ENCODE measurements around the gene POLE4.

Gene POLE4

DNA sequence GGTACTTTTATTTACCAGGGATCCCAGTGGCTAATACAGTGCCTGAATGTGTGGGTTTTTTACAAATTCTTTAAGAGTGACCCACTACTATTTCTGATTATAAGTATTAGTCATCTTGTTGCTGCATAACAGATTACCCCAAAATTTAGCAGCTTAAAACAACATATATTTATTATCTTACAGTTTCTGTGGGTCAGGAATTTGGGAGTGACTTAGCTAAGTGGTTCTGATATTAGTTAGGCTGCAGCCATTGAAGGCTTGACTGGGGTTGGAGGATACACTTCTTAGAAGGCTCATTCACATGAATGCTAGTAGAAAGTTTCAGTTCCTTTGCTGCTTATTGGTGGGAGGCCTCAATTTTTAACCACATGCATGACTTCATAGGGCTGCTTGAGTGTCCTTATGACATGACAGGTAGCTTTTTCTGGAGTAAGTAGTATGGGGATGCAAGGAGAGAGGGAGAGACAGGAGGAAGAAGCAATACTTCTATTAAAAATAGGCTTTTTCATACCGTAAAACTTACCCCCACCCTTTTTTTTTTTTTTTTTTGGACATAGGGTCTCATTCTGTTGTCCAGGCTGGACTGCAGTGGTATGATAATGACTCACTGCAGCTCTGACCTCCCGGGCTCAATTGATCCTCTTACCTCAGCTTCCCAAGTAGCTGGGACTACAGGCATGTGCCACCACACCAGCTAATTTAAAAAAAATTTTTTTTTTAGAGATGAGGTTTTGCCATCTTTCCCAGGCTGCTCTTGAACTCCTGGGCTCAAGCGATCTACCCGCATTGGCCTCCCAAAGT is 13.3 kb upstream of the POLE4 start:
- Histone ChIP-seq H3K9ac (ENCODE audit: low read length) (no peak overlapping the region), H3K36me3 (ENCODE audit: control insufficient read depth, insufficient read depth, low read length) (no peaks in the 10 kb centered on the region), H3K4me3 (ENCODE audit: low read length) (no peak overlapping the region), H3K4me1 (ENCODE audit: control insufficient read depth, insufficient read depth, low read length) (no peaks in the 10 kb centered on the region), H3K27me3 (ENCODE audit: control insufficient read depth, insufficient read depth, low read length) (no peaks in the 10 kb centered on the region), H3K9me3 (ENCODE audit: control insufficient read depth, low read length) (no peaks in the 10 kb centered on the region)

DNA sequence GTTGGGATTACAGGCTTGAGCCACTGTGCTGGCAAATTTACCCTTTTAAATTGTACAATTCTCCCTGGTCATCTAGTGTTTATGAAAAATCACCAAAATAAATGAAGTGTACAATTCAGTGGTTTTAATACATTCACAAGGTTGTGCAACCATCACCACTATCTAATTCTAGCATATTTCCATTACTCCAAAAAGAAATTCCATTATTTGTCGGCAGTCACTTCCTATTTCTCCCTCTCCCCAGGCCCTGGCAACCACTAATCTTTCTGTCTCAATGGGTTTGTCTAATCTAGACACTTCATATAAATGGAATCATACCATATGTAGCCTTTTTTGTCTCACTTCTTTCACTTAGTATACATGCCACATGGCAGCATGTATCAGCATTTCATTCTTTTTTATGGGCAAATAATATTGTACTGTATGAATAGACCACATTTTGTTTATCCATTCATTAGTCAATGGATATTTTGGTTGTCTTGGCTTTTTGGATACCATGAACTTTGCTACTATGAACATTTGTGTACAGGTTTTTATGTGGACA is 12.6 kb upstream of the POLE4 start:
- Histone ChIP-seq H3K36me3 (ENCODE audit: control insufficient read depth, insufficient read depth, low read length) (no peaks in the 10 kb centered on the region), H3K9me3 (ENCODE audit: control insufficient read depth, low read length) (no peaks in the 10 kb centered on the region), H3K9ac (ENCODE audit: low read length) (no peak overlapping the region), H3K27me3 (ENCODE audit: control insufficient read depth, insufficient read depth, low read length) (no peaks in the 10 kb centered on the region), H3K4me3 (ENCODE audit: low read length) (no peak overlapping the region), H3K4me1 (ENCODE audit: control insufficient read depth, insufficient read depth, low read length) (no peaks in the 10 kb centered on the region)

DNA sequence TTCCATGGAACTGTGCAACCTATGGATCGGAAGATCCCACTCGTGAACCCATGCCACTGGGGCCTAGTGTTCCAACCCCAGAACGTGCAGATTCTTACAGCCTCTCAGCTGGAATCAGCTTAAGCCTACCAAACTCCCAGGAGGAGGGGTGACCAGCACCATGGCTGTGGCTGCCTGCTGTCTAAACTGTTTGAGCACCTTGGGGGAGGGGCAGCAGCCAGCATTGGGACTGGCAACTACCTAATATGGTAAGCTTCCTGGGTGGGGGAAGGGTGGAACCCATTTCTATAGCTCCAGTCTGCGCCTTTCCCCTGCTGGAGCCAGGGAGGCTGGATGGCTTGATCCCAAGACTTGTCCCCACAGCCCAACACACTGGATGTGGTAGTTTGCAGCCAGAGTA is 10.7 kb upstream of the POLE4 start:
- Histone ChIP-seq H3K9ac (ENCODE audit: low read length) (no peak overlapping the region), H3K27me3 (ENCODE audit: control insufficient read depth, insufficient read depth, low read length) (no peaks in the 10 kb centered on the region), H3K36me3 (ENCODE audit: control insufficient read depth, insufficient read depth, low read length) (no peaks in the 10 kb centered on the region), H3K9me3 (ENCODE audit: control insufficient read depth, low read length) (no peaks in the 10 kb centered on the region), H3K4me3 (ENCODE audit: low read length) (no peak overlapping the region), H3K4me1 (ENCODE audit: control insufficient read depth, insufficient read depth, low read length) (no peaks in the 10 kb centered on the region)

DNA sequence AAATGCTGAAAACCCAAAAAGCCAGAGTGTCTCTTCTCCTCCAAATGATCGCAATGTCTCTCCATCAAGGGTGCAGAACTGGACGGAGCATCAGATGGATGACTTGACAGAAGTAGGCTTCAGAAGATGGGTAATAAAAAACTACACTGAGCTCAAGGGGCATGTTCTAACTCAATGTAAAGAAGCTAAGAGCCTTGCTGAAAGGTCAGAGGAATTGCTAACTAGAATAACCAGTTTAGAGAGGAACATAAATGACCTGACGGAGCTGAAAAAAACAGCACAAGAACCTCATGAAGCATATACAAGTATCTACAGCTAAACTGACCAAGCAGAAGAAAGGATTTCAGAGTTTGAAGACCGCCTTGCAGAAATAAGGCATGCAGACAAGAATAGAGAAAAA is 9.7 kb upstream of the POLE4 start:
- Histone ChIP-seq H3K4me1 (ENCODE audit: control insufficient read depth, insufficient read depth, low read length) (no peaks in the 10 kb centered on the region), H3K9ac (ENCODE audit: low read length) (no peak overlapping the region), H3K4me3 (ENCODE audit: low read length) (no peak overlapping the region), H3K9me3 (ENCODE audit: control insufficient read depth, low read length) (no peaks in the 10 kb centered on the region), H3K27me3 (ENCODE audit: control insufficient read depth, insufficient read depth, low read length) (no peaks in the 10 kb centered on the region), H3K36me3 (ENCODE audit: control insufficient read depth, insufficient read depth, low read length) (no peaks in the 10 kb centered on the region)

DNA sequence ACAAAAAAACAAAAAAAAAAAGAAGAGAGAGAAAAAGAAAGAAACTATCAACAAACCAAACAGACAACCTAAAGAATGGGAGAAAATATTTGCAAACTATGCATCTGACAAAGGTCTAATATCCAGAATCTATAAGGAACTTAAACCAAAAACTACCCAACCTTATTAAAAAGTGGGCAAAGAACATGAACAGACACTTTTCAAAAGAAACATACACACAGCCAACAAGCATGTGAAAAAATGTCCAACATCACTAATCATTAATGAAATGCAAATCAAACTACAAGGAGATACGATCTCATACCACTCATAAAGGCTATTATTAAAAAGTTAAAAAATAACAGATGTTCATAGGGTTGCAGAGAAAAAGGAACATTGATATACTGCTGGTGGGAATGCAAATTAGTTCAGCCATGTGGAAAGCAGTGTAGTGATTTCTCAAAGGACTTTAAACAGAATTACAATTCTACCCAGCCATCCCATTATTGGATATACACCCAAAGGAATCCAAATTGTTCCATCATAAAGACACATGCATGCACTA is 7.2 kb upstream of the POLE4 start:
- H3K9ac ChIP-seq (ENCODE audit: low read length), result no peak overlapping the region
- no peaks in the 10 kb centered on the region for H3K9me3 ChIP-seq (ENCODE audit: control insufficient read depth, low read length)
- no peaks in the 10 kb centered on the region for H3K27me3 ChIP-seq (ENCODE audit: control insufficient read depth, insufficient read depth, low read length)
- H3K4me1 ChIP-seq (ENCODE audit: control insufficient read depth, insufficient read depth, low read length), result no peaks in the 10 kb centered on the region
- no peak overlapping the region for H3K4me3 ChIP-seq (ENCODE audit: low read length)
- no peaks in the 10 kb centered on the region for H3K36me3 ChIP-seq (ENCODE audit: control insufficient read depth, insufficient read depth, low read length)

DNA sequence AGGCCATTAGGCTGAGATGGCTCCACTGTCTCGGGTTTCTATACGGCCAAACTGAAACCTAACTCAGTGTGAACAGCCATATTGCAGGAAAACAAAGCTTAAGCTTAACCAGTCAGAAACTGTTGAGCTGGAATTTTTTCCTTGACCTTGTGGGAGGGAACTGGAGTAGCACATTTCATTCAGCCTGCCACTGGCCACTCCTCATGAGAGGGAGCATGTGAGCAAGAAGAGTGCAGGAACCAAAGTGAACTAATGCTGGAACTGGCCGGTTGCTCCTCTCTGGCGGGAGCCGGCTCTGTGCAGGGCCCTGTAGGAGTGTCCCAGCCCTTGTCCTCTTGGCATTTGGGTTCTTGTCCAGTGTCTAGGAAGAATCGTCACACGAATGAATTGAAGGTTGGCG is 5.9 kb upstream of the POLE4 start:
- H3K36me3 ChIP-seq (ENCODE audit: control insufficient read depth, insufficient read depth, low read length), result no peaks in the 10 kb centered on the region
- H3K4me3 ChIP-seq (ENCODE audit: low read length), result no peak overlapping the region
- H3K27me3 ChIP-seq (ENCODE audit: control insufficient read depth, insufficient read depth, low read length), result no peaks in the 10 kb centered on the region
- H3K4me1 ChIP-seq (ENCODE audit: control insufficient read depth, insufficient read depth, low read length), result no peaks in the 10 kb centered on the region
- no peak overlapping the region for H3K9ac ChIP-seq (ENCODE audit: low read length)
- no peaks in the 10 kb centered on the region for H3K9me3 ChIP-seq (ENCODE audit: control insufficient read depth, low read length)

DNA sequence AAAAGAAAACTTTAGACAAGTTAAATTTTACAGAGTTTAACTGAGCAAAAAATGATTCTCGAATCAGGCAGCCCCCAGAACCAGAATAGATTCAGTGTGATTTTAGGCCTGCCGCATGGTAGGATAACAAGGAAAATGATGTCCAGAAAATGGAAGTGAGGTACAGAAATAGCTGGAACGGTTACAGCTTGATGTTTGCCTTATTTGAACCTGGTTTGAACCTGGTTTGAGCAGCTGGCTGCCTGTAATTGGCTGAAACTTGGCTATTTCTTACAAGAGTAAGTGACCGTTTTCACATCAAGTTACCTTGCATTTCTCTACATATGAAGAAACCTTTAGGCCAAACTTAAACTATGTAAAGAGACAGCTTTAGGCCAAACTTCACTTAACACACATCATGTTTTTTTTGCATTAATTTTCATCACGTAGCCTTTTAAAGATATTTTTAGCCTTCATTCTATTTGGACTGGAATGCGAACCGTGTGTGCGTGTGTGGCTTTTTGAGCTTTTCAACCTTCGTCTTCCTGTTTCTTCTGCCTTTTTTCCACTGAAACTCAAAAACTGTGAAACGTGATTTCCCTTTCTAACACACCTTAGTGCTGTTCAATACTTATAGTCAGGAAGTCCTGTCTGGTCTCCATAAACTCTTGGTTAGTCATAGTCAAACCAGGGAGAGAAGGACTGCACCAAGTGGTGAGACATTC is 4.5 kb upstream of the POLE4 start:
- no peaks in the 10 kb centered on the region for H3K9me3 ChIP-seq (ENCODE audit: control insufficient read depth, low read length)
- no peak overlapping the region for H3K9ac ChIP-seq (ENCODE audit: low read length)
- H3K27me3 ChIP-seq (ENCODE audit: control insufficient read depth, insufficient read depth, low read length), result no peaks in the 10 kb centered on the region
- no peak overlapping the region for H3K4me3 ChIP-seq (ENCODE audit: low read length)
- H3K36me3 ChIP-seq (ENCODE audit: control insufficient read depth, insufficient read depth, low read length), result no peaks in the 10 kb centered on the region
- H3K4me1 ChIP-seq (ENCODE audit: control insufficient read depth, insufficient read depth, low read length), result peaks cover 4% of the 10 kb centered on the region

DNA sequence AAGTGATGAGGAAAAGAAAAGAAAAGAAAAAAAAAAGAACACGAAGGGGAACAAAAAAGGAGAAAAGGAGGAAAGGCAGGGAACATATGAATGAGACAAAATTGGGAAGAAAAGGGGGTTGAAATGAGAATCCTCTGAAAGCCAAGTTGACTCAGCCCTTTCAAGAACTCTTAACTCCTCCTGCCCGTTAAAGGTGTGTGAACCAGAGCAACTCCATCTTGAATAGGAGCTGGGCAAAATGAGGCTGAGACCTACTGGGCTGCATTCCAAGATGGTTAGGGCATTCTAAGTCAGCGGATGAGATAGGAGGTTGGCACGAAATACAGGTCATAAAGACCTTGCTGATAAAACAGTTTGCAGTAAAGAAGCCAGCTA is 4.0 kb upstream of the POLE4 start:
- Histone ChIP-seq H3K36me3 (ENCODE audit: control insufficient read depth, insufficient read depth, low read length) (no peaks in the 10 kb centered on the region), H3K4me3 (ENCODE audit: low read length) (no peak overlapping the region), H3K9ac (ENCODE audit: low read length) (no peak overlapping the region), H3K4me1 (ENCODE audit: control insufficient read depth, insufficient read depth, low read length) (peaks cover 10% of the 10 kb centered on the region), H3K27me3 (ENCODE audit: control insufficient read depth, insufficient read depth, low read length) (no peaks in the 10 kb centered on the region), H3K9me3 (ENCODE audit: control insufficient read depth, low read length) (no peaks in the 10 kb centered on the region)

DNA sequence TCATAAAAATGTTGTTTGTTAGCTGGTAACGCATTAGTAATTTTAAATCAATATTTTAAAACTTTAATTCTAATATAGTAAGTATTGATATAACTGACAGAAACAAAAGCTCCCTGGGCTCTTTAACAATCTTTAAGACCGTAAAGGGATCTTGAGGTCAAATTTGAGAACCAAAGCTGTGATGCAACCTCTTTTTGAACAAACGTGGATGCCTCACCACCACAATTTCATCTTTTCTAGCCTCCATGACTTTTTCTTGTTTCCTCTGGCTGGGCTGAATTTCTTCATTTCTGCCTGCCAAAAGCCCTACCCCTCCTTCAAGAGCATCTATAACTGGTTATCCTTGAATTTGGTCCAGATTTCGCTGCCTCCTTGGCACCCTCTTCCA is 563 bp upstream of the POLE4 start:
- H3K4me1 ChIP-seq (ENCODE audit: control insufficient read depth, insufficient read depth, low read length), result peaks cover 11% of the 10 kb centered on the region
- no peaks in the 10 kb centered on the region for H3K36me3 ChIP-seq (ENCODE audit: control insufficient read depth, insufficient read depth, low read length)
- H3K9me3 ChIP-seq (ENCODE audit: control insufficient read depth, low read length), result no peaks in the 10 kb centered on the region
- peak overlapping the region; percentile 67 for H3K4me3 ChIP-seq (ENCODE audit: low read length)
- no peaks in the 10 kb centered on the region for H3K27me3 ChIP-seq (ENCODE audit: control insufficient read depth, insufficient read depth, low read length)
- H3K9ac ChIP-seq (ENCODE audit: low read length), result peak overlapping the region; percentile 66

DNA sequence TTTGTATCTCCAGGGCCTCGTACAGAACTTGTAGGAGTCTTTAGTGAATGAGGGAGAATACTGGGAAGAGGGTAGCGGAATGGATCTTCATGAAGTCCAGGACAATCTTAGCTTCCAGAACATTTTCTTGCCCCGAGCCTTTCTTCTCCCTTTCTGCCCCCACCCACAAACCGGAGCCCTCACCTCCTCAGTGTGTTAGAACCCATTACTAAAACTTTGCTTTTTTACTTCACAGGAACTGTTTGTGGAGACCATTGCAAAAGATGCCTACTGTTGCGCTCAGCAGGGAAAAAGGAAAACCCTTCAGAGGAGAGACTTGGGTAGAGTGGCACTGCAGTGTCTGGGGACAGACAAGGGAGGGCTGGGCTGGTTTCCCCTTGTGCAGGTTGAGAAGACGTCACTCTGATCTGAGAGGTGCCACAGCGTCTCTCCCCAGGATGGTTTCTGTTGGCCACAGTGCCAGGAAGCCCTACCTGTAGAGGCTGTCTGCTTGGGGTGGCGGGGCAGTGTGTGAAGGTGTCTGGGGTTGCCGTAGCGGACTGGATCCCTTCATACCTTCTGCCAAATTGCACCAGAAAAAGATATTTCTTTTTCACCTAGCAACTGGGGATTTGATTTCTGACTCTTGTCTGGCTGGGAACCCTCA is 786 bp downstream of the POLE4 start:
- peak overlapping the region; percentile 67 for H3K4me3 ChIP-seq (ENCODE audit: low read length)
- H3K4me1 ChIP-seq (ENCODE audit: control insufficient read depth, insufficient read depth, low read length), result peaks cover 11% of the 10 kb centered on the region
- no peaks in the 10 kb centered on the region for H3K36me3 ChIP-seq (ENCODE audit: control insufficient read depth, insufficient read depth, low read length)
- H3K9me3 ChIP-seq (ENCODE audit: control insufficient read depth, low read length), result no peaks in the 10 kb centered on the region
- no peaks in the 10 kb centered on the region for H3K27me3 ChIP-seq (ENCODE audit: control insufficient read depth, insufficient read depth, low read length)
- H3K9ac ChIP-seq (ENCODE audit: low read length), result peak overlapping the region; percentile 66

DNA sequence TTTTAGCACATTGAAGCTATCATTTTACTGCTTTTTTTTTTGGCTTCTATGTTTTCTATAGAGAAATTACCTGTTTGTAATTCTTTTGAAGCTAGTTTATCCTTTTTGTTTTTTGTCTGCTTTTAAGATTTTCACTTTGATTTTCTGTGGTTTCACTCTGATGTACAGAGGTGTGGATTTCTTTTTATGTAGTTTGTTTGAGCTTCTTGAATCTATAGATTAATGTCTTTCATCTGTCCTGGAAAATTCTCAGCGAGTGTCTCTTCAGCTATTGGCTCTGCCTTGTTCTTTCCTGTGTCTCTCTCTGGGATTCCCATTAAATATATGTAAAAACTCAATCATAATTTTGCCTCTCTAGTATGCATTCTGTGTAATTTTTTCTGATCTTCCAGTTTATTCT is 8.4 kb downstream of the POLE4 start:
- H3K4me1 ChIP-seq (ENCODE audit: control insufficient read depth, insufficient read depth, low read length), result no peaks in the 10 kb centered on the region
- no peak overlapping the region for H3K4me3 ChIP-seq (ENCODE audit: low read length)
- H3K9ac ChIP-seq (ENCODE audit: low read length), result no peak overlapping the region
- no peaks in the 10 kb centered on the region for H3K36me3 ChIP-seq (ENCODE audit: control insufficient read depth, insufficient read depth, low read length)
- H3K9me3 ChIP-seq (ENCODE audit: control insufficient read depth, low read length), result no peaks in the 10 kb centered on the region
- no peaks in the 10 kb centered on the region for H3K27me3 ChIP-seq (ENCODE audit: control insufficient read depth, insufficient read depth, low read length)

DNA sequence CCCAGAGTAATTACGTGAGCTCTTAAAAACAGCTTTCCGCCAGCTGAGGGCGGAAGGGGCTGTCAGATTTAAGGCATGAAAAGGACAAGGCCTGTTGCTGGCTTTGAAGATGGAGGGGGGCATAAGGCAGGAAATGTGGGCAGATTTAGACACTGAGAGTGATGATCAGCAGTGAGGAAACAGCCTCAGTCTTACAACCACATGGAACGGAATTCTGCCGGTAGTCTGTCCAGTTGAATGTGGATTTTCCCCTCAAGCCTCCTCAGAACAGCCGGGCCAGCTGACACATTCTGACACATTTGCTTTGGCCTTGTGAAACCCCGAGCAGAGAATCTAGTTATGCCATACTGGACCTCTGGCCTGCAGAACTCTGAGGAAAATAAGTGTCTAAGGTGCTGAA is 16.6 kb downstream of the POLE4 start:
- Histone ChIP-seq H3K9ac (ENCODE audit: low read length) (no peak overlapping the region), H3K4me3 (ENCODE audit: low read length) (no peak overlapping the region), H3K36me3 (ENCODE audit: control insufficient read depth, insufficient read depth, low read length) (no peaks in the 10 kb centered on the region), H3K9me3 (ENCODE audit: control insufficient read depth, low read length) (no peaks in the 10 kb centered on the region), H3K4me1 (ENCODE audit: control insufficient read depth, insufficient read depth, low read length) (no peaks in the 10 kb centered on the region), H3K27me3 (ENCODE audit: control insufficient read depth, insufficient read depth, low read length) (no peaks in the 10 kb centered on the region)
